HepG2 (cell line): ENCODE results near the gene KLHL17. TPM values are rescaled to one million over a fixed set of nuclear protein-coding genes. Genes with fewer than 3 reads are reported as not detected.
A peak's percentile ranks its signal among the peaks of the same experiment; 100 is the strongest.

ENCODE experiments used
- AGO1 ChIP-seq: fragments of 200-400 bp; formaldehyde crosslinking; IDR thresholded peaks from 2 replicates; pipeline ENCODE4 v1.6.1; 2017; ENCODE audit warnings: mild to moderate bottlenecking, low read depth, low read length, moderate library complexity; ENCODE audit not compliant: poor library complexity, severe bottlenecking
- DNMT3B ChIP-seq: conservative IDR thresholded peaks from 2 replicates; pipeline ENCODE4 v1.6.1; 2016; ENCODE audit warnings: missing biosample characterization, control low read depth
- HIVEP1 ChIP-seq: sonication (generic); formaldehyde crosslinking; IDR thresholded peaks from 2 replicates; pipeline ENCODE4 v1.4.0; 2020; ENCODE audit warnings: mild to moderate bottlenecking, missing genetic modification reagents
- KLF6 ChIP-seq: IDR thresholded peaks from 2 replicates; pipeline ENCODE4 v1.8.0; 2016; ENCODE audit warnings: missing biosample characterization, missing genetic modification reagents
- NFATC3 ChIP-seq: sonication (generic); formaldehyde crosslinking; IDR thresholded peaks from 2 replicates; pipeline ENCODE4 v1.5.1; 2020; ENCODE audit warnings: mild to moderate bottlenecking, missing genetic modification reagents
- NFE2L1 ChIP-seq: sonication (generic); formaldehyde crosslinking; IDR thresholded peaks from 2 replicates; pipeline ENCODE4 v1.4.0; 2020; ENCODE audit warnings: missing genetic modification reagents, mild to moderate bottlenecking, borderline replicate concordance
- RXRA ChIP-seq: sonication (generic); formaldehyde crosslinking; IDR thresholded peaks from 2 replicates; pipeline ENCODE4 v1.5.1; 2020; ENCODE audit warnings: missing genetic modification reagents
- SP4 ChIP-seq: sonication (generic); formaldehyde crosslinking; IDR thresholded peaks from 2 replicates; pipeline ENCODE4 v1.8.1; 2023; ENCODE audit warnings: mild to moderate bottlenecking, missing genetic modification reagents
- TERF1 ChIP-seq: sonication (generic); formaldehyde crosslinking; IDR thresholded peaks from 2 replicates; pipeline ENCODE4 v1.8.0; 2022; ENCODE audit warnings: mild to moderate bottlenecking, missing genetic modification reagents, moderate library complexity
- TMF1 ChIP-seq: sonication (generic); formaldehyde crosslinking; IDR thresholded peaks from 2 replicates; pipeline ENCODE4 v1.8.1; 2022; ENCODE audit warnings: low read depth, missing genetic modification reagents
- ZBTB38 ChIP-seq: sonication (generic); formaldehyde crosslinking; IDR thresholded peaks from 2 replicates; pipeline ENCODE4 v1.5.1; 2020; ENCODE audit warnings: mild to moderate bottlenecking, missing genetic modification reagents
- ZFP36L1 ChIP-seq: sonication (generic); formaldehyde crosslinking; IDR thresholded peaks from 2 replicates; pipeline ENCODE4 v1.8.0; 2022; ENCODE audit warnings: mild to moderate bottlenecking, missing genetic modification reagents, moderate library complexity
- ZFY ChIP-seq: sonication (generic); formaldehyde crosslinking; IDR thresholded peaks from 2 replicates; pipeline ENCODE4 v1.4.0; 2020; ENCODE audit warnings: missing genetic modification reagents
- ZNF20 ChIP-seq: sonication (generic); formaldehyde crosslinking; IDR thresholded peaks from 2 replicates; pipeline ENCODE4 v1.4.0; 2020; ENCODE audit warnings: mild to moderate bottlenecking, moderate library complexity, missing genetic modification reagents
- ZNF260 ChIP-seq: sonication (generic); formaldehyde crosslinking; IDR thresholded peaks from 2 replicates; pipeline ENCODE4 v1.4.0; 2020; ENCODE audit warnings: missing genetic modification reagents, low read depth, mild to moderate bottlenecking, borderline replicate concordance
- ZNF430 ChIP-seq: sonication (generic); formaldehyde crosslinking; IDR thresholded peaks from 2 replicates; pipeline ENCODE4 v1.9.0; 2021; ENCODE audit warnings: mild to moderate bottlenecking, missing genetic modification reagents
- ZNF501 ChIP-seq: sonication (generic); formaldehyde crosslinking; IDR thresholded peaks from 2 replicates; pipeline ENCODE4 v1.5.1; 2020; ENCODE audit warnings: mild to moderate bottlenecking, moderate library complexity, missing genetic modification reagents
- ZNF605 ChIP-seq: sonication (generic); formaldehyde crosslinking; IDR thresholded peaks from 2 replicates; pipeline ENCODE4 v1.8.0; 2022; ENCODE audit warnings: mild to moderate bottlenecking, missing genetic modification reagents
- ZNF878 ChIP-seq: sonication (generic); formaldehyde crosslinking; IDR thresholded peaks from 2 replicates; pipeline ENCODE4 v1.8.1; 2023; ENCODE audit warnings: mild to moderate bottlenecking, missing genetic modification reagents, moderate library complexity
- ZSCAN31 ChIP-seq: sonication (generic); formaldehyde crosslinking; IDR thresholded peaks from 2 replicates; pipeline ENCODE4 v1.5.0; 2020; ENCODE audit warnings: low read depth, mild to moderate bottlenecking, missing genetic modification reagents
- polyA plus RNA-seq, 8 experiments: library from polyadenylated mRNA; depleted of rRNA in 3 of 8; stranded (reverse) in 7 of 8; unstranded in 1 of 8; fragments of >200 nt; fragmentation: Illumina TruSeq in 4 of 8; extraction: Trizol in 4 of 8; gene quantifications; 2 replicates each; pipeline versions ENCODE4 v1.2.1 to v1.2.3, GENCODE V29; 2011 to 2016; ENCODE audit warnings: low read depth in 4 of 8, missing spikeins in 1 of 8, mixed read lengths in 1 of 8; ENCODE audit not compliant: insufficient read depth in 1 of 8
- total RNA-seq, 5 experiments: library from RNA; depleted of rRNA; stranded (reverse); fragments of >200 nt; fragmentation: Illumina TruSeq; extraction: Trizol; gene quantifications; 2 replicates each; pipeline ENCODE4 v1.2.3, GENCODE V29; 2016; ENCODE audit warnings: low read depth in 1 of 5
- TF ChIP-seq, protein P1 (sequence below): sonication (generic); IDR thresholded peaks from 2 replicates; pipeline ENCODE4 v1.6.1; 2016; ENCODE audit warnings: low read depth, borderline replicate concordance
- TF ChIP-seq, protein P2 (sequence below): sonication (generic); formaldehyde crosslinking; conservative IDR thresholded peaks from 2 replicates; pipeline ENCODE4 v1.5.0; 2020; ENCODE audit warnings: missing genetic modification reagents
- TF ChIP-seq, protein P3 (sequence below), 2 experiments: sonication (generic) in 1 of 2; formaldehyde crosslinking in 1 of 2; IDR thresholded peaks; 2 replicates each; pipeline versions ENCODE4 v1.4.0 to v1.6.1; 2018 to 2020; ENCODE audit warnings: missing genetic modification reagents in 2 of 2, borderline replicate concordance in 1 of 2, low read depth in 1 of 2, mild to moderate bottlenecking in 1 of 2, missing biosample characterization in 1 of 2
- TF ChIP-seq, protein P4 (sequence below): sonication (generic); formaldehyde crosslinking; IDR thresholded peaks from 2 replicates; pipeline ENCODE4 v1.4.0; 2020; ENCODE audit warnings: missing genetic modification reagents, mild to moderate bottlenecking, borderline replicate concordance

Gene KLHL17
- total and polyA plus RNA-seq, 2 of the 13 experiments (the other 11 are each of a cell fraction or from before 2014, with no cell fraction given), result 9.3 to 24.7 TPM

DNA sequence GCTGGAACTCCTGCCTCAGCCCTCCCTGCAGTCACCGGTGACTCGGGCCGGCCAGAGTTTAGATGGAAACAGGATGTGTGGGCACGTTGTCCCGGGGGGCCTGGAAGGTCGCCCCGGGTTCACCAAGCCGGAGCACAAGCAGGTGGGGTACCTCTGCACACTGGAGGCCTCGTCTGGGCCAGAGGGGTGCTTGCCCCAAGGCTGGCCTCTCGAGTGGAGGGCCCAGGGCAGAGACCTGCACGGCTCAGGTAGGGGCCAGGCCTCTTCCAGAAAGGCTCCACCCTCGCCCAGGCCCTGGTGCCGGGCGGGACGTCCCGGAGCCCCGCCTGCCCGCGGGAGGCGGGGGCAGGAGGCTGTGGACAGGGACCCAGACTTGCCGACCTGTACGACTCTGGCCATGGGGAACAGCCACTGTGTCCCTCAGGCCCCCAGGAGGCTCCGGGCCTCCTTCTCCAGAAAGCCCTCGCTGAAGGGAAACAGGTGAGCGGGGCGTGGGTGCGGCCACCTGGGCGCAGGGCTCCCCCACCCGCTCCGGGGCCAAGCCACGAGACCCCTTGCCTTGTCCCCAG, 5.8 kb downstream of the KLHL17 start, which contains the start of gene PLEKHN1 (continued):
- TF ChIP-seq, protein P1, sequence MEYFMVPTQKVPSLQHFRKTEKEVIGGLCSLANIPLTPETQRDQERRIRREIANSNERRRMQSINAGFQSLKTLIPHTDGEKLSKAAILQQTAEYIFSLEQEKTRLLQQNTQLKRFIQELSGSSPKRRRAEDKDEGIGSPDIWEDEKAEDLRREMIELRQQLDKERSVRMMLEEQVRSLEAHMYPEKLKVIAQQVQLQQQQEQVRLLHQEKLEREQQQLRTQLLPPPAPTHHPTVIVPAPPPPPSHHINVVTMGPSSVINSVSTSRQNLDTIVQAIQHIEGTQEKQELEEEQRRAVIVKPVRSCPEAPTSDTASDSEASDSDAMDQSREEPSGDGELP, result no peak
- TF ChIP-seq ZNF878 (CRISPR knock-in tag), result no peak
- TF ChIP-seq ZNF430 (CRISPR knock-in tag), result no peak
- TF ChIP-seq ZBTB38 (CRISPR knock-in tag), result no peak; the same call in 1 of the 2 replicates
- TF ChIP-seq, protein P2, sequence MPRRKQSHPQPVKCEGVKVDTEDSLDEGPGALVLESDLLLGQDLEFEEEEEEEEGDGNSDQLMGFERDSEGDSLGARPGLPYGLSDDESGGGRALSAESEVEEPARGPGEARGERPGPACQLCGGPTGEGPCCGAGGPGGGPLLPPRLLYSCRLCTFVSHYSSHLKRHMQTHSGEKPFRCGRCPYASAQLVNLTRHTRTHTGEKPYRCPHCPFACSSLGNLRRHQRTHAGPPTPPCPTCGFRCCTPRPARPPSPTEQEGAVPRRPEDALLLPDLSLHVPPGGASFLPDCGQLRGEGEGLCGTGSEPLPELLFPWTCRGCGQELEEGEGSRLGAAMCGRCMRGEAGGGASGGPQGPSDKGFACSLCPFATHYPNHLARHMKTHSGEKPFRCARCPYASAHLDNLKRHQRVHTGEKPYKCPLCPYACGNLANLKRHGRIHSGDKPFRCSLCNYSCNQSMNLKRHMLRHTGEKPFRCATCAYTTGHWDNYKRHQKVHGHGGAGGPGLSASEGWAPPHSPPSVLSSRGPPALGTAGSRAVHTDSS (CRISPR knock-in tag), result no peak
- 0 out of 2 replicates have a peak, but pooled peaks have one; percentile 11 for TF ChIP-seq ZFP36L1
- TF ChIP-seq ZNF501, result peak; percentile 71
- peak; percentile 42; the same call in 1 of the 2 replicates for TF ChIP-seq RXRA (CRISPR knock-in tag)
- TF ChIP-seq ZNF605, result peak; percentile 86; the same call in 1 of the 2 replicates
- no peak for TF ChIP-seq NFE2L1
- no peak for TF ChIP-seq TERF1 (CRISPR knock-in tag)
- no peak; the same call in 1 of the 2 replicates for TF ChIP-seq HIVEP1
- TF ChIP-seq, protein P3, sequence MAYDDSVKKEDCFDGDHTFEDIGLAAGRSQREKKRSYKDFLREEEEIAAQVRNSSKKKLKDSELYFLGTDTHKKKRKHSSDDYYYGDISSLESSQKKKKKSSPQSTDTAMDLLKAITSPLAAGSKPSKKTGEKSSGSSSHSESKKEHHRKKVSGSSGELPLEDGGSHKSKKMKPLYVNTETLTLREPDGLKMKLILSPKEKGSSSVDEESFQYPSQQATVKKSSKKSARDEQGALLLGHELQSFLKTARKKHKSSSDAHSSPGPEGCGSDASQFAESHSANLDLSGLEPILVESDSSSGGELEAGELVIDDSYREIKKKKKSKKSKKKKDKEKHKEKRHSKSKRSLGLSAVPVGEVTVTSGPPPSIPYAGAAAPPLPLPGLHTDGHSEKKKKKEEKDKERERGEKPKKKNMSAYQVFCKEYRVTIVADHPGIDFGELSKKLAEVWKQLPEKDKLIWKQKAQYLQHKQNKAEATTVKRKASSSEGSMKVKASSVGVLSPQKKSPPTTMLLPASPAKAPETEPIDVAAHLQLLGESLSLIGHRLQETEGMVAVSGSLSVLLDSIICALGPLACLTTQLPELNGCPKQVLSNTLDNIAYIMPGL (CRISPR knock-in tag; IDR thresholded peaks at IDR 0.05; ENCODE audit: borderline replicate concordance in 1 of 2, low read depth in 1 of 2), result no peak; a peak in 1 of 4 replicates
- TF ChIP-seq AGO1, result no peak
- no peak for TF ChIP-seq KLF6 (CRISPR knock-in tag)
- 0 out of 2 replicates have a peak, but pooled peaks have one; percentile 75 for TF ChIP-seq DNMT3B (CRISPR knock-in tag)
- TF ChIP-seq, protein P4, sequence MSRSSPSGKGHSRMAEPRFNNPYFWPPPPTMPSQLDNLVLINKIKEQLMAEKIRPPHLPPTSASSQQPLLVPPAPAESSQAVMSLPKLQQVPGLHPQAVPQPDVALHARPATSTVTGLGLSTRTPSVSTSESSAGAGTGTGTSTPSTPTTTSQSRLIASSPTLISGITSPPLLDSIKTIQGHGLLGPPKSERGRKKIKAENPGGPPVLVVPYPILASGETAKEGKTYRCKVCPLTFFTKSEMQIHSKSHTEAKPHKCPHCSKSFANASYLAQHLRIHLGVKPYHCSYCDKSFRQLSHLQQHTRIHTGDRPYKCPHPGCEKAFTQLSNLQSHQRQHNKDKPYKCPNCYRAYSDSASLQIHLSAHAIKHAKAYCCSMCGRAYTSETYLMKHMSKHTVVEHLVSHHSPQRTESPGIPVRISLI (CRISPR knock-in tag), result no peak
- TF ChIP-seq ZFY, result peak; percentile 64
- TF ChIP-seq TMF1 (CRISPR knock-in tag), result no peak; the same call in 1 of the 2 replicates
- no peak for TF ChIP-seq ZNF260 (CRISPR knock-in tag)
- no peak for TF ChIP-seq ZNF20
- TF ChIP-seq ZSCAN31, result peak; percentile 65; the same call in 1 of the 2 replicates
- no peak for TF ChIP-seq NFATC3
- TF ChIP-seq SP4 (CRISPR knock-in tag), result no peak; the same call in 1 of the 2 replicates
